Hepatocyte (in vitro differentiated cells): ENCODE results near the gene ARHGAP10. TPM values are rescaled to one million over a fixed set of nuclear protein-coding genes. Genes with fewer than 3 reads are reported as not detected.

Experiments used
- DNase-seq: peaks from one replicate; pipeline ENCODE4 v3.0.0-alpha.2; 2016; ENCODE audit warnings: low spot score
- H2AFZ ChIP-seq: fragments of 200-600 bp; sonication (generic); 2 replicates; pipeline ENCODE4 v1.6.0; 2016; ENCODE audit warnings: antibody characterized with exemption, mild to moderate bottlenecking
- H3K27ac ChIP-seq: fragments of 200-600 bp; sonication (generic); 2 replicates; pipeline ENCODE4 v1.5.1; 2016; ENCODE audit warnings: mild to moderate bottlenecking
- H3K27me3 ChIP-seq: fragments of 200-600 bp; sonication (generic); 2 replicates; pipeline ENCODE4 v1.6.1; 2016
- H3K36me3 ChIP-seq: fragments of 200-600 bp; sonication (generic); replicated peaks from 2 replicates; pipeline ENCODE4 v1.5.1; 2016; ENCODE audit warnings: low read depth; ENCODE audit not compliant: insufficient read depth
- H3K4me1 ChIP-seq: fragments of 200-600 bp; sonication (generic); 2 replicates; pipeline ENCODE4 v1.5.1; 2016; ENCODE audit warnings: mild to moderate bottlenecking, moderate library complexity; ENCODE audit not compliant: insufficient read depth
- H3K4me2 ChIP-seq: fragments of 200-600 bp; sonication (generic); 2 replicates; pipeline ENCODE4 v1.6.0; 2016
- H3K4me3 ChIP-seq: fragments of 200-600 bp; sonication (generic); 2 replicates; pipeline ENCODE4 v1.5.1; 2016; ENCODE audit warnings: mild to moderate bottlenecking
- H3K79me2 ChIP-seq: fragments of 200-600 bp; sonication (generic); 2 replicates; pipeline ENCODE4 v1.6.0; 2017; ENCODE audit warnings: mild to moderate bottlenecking
- H3K9me2 ChIP-seq: fragments of 200-600 bp; sonication (generic); replicated peaks from 2 replicates; pipeline ENCODE4 v1.6.0; 2017; ENCODE audit warnings: mild to moderate bottlenecking; ENCODE audit not compliant: insufficient read depth
- H3K9me3 ChIP-seq: fragments of 200-600 bp; sonication (generic); 2 replicates; pipeline ENCODE4 v1.5.1; 2016; ENCODE audit warnings: low read depth, mild to moderate bottlenecking
- H4K20me1 ChIP-seq: fragments of 200-600 bp; sonication (generic); 2 replicates; pipeline ENCODE4 v1.6.0; 2016; ENCODE audit warnings: mild to moderate bottlenecking; ENCODE audit not compliant: insufficient read depth, poor library complexity, severe bottlenecking
- EZH2 ChIP-seq: fragments of 200-600 bp; sonication (generic); IDR thresholded peaks from 2 replicates; pipeline ENCODE4 v1.6.1; 2016; ENCODE audit warnings: antibody characterized with exemption, mild to moderate bottlenecking, borderline replicate concordance
- EZH2phosphoT487 ChIP-seq: fragments of 200-600 bp; sonication (generic); IDR thresholded peaks from one replicate; pipeline ENCODE4 v1.6.1; 2018; ENCODE audit warnings: antibody characterized with exemption, mild to moderate bottlenecking, low read depth, moderate library complexity; ENCODE audit not compliant: unreplicated experiment, severe bottlenecking
- WGBS: methylation state at CpG from one replicate; pipeline ENCODE4 v1.1.6; 2016; ENCODE audit warnings: low lambda C conversion rate; ENCODE audit errors: missing lambda C conversion rate; 5-methylcytosine and 5-hydroxymethylcytosine counted together
- polyA plus RNA-seq: library from polyadenylated mRNA; unstranded; fragments of >200 nt; fragmentation: Nextera tagmentation; extraction: Ambion mirVana; gene quantifications from 2 replicates; pipeline ENCODE4 v1.2.1, GENCODE V29; 2016
- total RNA-seq: library from RNA; depleted of rRNA; stranded (reverse); fragments of >200 nt; gene quantifications from 2 replicates; pipeline ENCODE4 v1.2.3, GENCODE V29; 2014
- TF ChIP-seq, protein P1 (sequence below): fragments of 200-600 bp; sonication (generic); IDR thresholded peaks from 2 replicates; pipeline ENCODE4 v1.5.1; 2016; ENCODE audit warnings: antibody characterized with exemption, mild to moderate bottlenecking; ENCODE audit not compliant: poor library complexity

The ARHGAP10 gene
- total and polyA plus RNA-seq, 2 experiments from 2014 or later: 16.8 to 23.4 TPM

DNA sequence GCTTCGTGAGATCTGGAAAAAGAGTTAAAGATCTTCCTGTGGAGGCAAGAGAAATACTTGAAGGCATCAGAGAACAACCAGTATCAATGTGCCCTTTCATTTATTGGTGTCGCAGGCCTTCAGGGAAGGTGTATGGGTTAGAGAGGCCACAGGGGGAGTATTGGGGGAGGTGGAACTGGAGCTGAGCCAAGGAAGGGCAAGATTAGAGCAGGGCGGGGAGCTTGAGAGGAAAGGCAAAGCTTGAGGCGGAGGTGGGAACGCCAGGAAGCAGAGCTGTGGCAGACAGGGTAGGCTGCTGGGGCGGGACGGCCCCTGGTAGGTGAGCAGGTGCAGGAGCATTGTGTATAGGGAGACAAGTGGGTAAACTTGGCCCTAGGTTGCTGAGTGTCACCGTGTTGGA, 329.9 kb downstream of the ARHGAP10 start:
- H4K20me1 ChIP-seq: no peaks in the 10 kb centered on the region
- no peaks in the 10 kb centered on the region for H3K36me3 ChIP-seq
- no peaks in the 10 kb centered on the region for H3K9me3 ChIP-seq
- TF ChIP-seq, protein P1, sequence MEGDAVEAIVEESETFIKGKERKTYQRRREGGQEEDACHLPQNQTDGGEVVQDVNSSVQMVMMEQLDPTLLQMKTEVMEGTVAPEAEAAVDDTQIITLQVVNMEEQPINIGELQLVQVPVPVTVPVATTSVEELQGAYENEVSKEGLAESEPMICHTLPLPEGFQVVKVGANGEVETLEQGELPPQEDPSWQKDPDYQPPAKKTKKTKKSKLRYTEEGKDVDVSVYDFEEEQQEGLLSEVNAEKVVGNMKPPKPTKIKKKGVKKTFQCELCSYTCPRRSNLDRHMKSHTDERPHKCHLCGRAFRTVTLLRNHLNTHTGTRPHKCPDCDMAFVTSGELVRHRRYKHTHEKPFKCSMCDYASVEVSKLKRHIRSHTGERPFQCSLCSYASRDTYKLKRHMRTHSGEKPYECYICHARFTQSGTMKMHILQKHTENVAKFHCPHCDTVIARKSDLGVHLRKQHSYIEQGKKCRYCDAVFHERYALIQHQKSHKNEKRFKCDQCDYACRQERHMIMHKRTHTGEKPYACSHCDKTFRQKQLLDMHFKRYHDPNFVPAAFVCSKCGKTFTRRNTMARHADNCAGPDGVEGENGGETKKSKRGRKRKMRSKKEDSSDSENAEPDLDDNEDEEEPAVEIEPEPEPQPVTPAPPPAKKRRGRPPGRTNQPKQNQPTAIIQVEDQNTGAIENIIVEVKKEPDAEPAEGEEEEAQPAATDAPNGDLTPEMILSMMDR: no peak
- TF ChIP-seq EZH2: no peak
- TF ChIP-seq EZH2phosphoT487: no peak
- no peaks in the 10 kb centered on the region for H3K4me1 ChIP-seq
- H3K27me3 ChIP-seq: no peaks in the 10 kb centered on the region
- H3K9me2 ChIP-seq: no peaks in the 10 kb centered on the region
- no peak overlapping the region for H3K27ac ChIP-seq
- no peak overlapping the region for H2AFZ ChIP-seq
- H3K79me2 ChIP-seq: peaks cover 5% of the 10 kb centered on the region
- WGBS: 72% methylated on average over 8 of the region's 8 CpGs
- H3K4me2 ChIP-seq: no peak overlapping the region
- H3K4me3 ChIP-seq: no peak overlapping the region
- DNase-seq: no peak

DNA sequence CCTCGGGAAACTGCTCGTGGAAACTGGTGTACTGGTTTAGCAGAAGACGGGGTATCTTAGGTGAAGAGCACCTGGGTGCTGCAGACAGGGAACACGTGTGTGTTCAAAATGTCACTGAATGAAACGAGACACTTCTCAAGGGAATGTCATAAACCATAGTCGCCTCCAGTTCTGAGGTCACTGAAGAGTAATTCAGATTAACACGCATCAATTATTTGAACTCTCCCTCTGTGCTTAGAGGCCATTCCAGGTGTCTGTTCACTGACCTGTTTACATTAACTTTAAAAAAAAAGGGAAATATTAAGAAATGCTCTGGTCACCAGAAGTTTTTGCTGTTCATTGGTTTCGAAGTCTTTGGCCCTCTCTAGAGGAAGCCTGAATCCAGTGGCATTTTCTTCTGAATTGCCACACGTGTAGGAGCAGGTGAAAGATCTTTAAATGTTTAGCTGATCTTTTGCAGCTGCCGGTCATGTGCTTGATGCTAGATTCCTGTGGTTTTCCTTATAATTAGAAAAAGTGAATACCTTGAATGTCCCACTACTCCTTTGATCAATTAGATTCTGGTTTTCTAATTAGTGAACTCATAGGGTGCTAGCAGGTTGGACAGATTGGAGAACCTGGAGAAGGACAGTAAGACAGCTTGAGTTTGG, 330.5 kb downstream of the ARHGAP10 start:
- no peaks in the 10 kb centered on the region for H3K9me3 ChIP-seq
- no peak for DNase-seq
- H3K27ac ChIP-seq: no peak overlapping the region
- H3K4me1 ChIP-seq: no peaks in the 10 kb centered on the region
- no peaks in the 10 kb centered on the region for H3K27me3 ChIP-seq
- no peak overlapping the region for H3K4me2 ChIP-seq
- no peak for TF ChIP-seq EZH2
- TF ChIP-seq EZH2phosphoT487: no peak
- TF ChIP-seq, protein P1: no peak
- no peaks in the 10 kb centered on the region for H3K79me2 ChIP-seq
- H3K9me2 ChIP-seq: no peaks in the 10 kb centered on the region
- no peaks in the 10 kb centered on the region for H4K20me1 ChIP-seq
- 90% methylated on average over 10 of the region's 10 CpGs for WGBS
- no peak overlapping the region for H3K4me3 ChIP-seq
- no peak overlapping the region for H2AFZ ChIP-seq
- no peaks in the 10 kb centered on the region for H3K36me3 ChIP-seq

DNA sequence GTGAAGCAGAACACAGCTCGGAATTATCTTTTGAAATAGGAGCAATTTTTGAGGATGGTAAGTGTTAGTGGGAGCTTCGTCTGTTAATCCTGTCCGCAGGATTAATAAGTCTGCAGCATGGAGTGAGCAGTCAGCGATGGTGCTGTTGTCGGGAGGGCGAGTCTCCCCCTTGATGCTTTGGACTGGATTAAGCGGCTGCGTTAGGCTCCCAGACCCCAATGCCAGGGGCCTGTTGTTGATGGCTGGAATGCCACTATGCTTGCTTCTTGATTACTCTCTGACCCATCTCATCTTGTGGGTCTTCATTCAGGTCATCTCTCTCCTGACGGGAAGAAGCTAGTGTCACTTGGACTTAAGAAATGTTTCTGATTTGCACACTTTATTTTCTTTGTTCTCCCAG, 332.6 kb downstream of the ARHGAP10 start:
- H3K79me2 ChIP-seq: no peaks in the 10 kb centered on the region
- H3K4me1 ChIP-seq: no peaks in the 10 kb centered on the region
- DNase-seq: no peak
- no peak overlapping the region for H2AFZ ChIP-seq
- H3K9me3 ChIP-seq: no peaks in the 10 kb centered on the region
- no peak overlapping the region for H3K27ac ChIP-seq
- no peaks in the 10 kb centered on the region for H3K27me3 ChIP-seq
- no peaks in the 10 kb centered on the region for H4K20me1 ChIP-seq
- no peak overlapping the region for H3K4me3 ChIP-seq
- no peaks in the 10 kb centered on the region for H3K36me3 ChIP-seq
- no peaks in the 10 kb centered on the region for H3K9me2 ChIP-seq
- WGBS: 96% methylated on average over 9 of the region's 9 CpGs
- H3K4me2 ChIP-seq: no peak overlapping the region
- TF ChIP-seq EZH2 (no peak), EZH2phosphoT487 (no peak)
- TF ChIP-seq, protein P1: no peak
